Neural cell (in vitro differentiated cells): ENCODE measurements around the gene BTBD7. TPM values are rescaled to one million over a fixed set of nuclear protein-coding genes. Genes with fewer than 3 reads are reported as not detected.

Experiments
- H2AFZ ChIP-seq: fragments of 200-600, 300-800 bp; sonication (generic), shearing (Covaris generic); 2 replicates; pipeline ENCODE4 v1.6.0; 2014; ENCODE audit warnings: low read depth, mild to moderate bottlenecking, antibody characterized with exemption, low read length, moderate library complexity
- H3F3A ChIP-seq: fragments of 200-600 bp; shearing (Covaris generic); 2 replicates; pipeline ENCODE4 v1.6.1; 2016; ENCODE audit warnings: mild to moderate bottlenecking, moderate library complexity, mixed read lengths, antibody characterized with exemption, low read length; ENCODE audit not compliant: insufficient read depth, poor library complexity, severe bottlenecking
- H3K27ac ChIP-seq: fragments of 200-600, 300-800 bp; sonication (generic), shearing (Covaris generic); 2 replicates; pipeline ENCODE4 v1.5.1; 2014; ENCODE audit warnings: mild to moderate bottlenecking, low read length, moderate library complexity
- H3K27me3 ChIP-seq: fragments of 300-800, 200-600 bp; sonication (generic), shearing (Covaris generic); 2 replicates; pipeline ENCODE4 v1.6.0; 2014; ENCODE audit warnings: mild to moderate bottlenecking, low read depth, low read length, moderate library complexity; ENCODE audit not compliant: insufficient read depth
- H3K36me3 ChIP-seq: fragments of 300-800, 200-600 bp; sonication (generic), shearing (Covaris generic); 2 replicates; pipeline ENCODE4 v1.5.1; 2014; ENCODE audit warnings: mild to moderate bottlenecking, antibody characterized with exemption, low read length, moderate library complexity; ENCODE audit not compliant: insufficient read depth
- H3K4me2 ChIP-seq: fragments of 300-800, 200-600 bp; sonication (generic), shearing (Covaris generic); 2 replicates; pipeline ENCODE4 v1.6.0; 2014; ENCODE audit warnings: mild to moderate bottlenecking, low read length
- H3K4me3 ChIP-seq: fragments of 300-800, 200-600 bp; sonication (generic), shearing (Covaris generic); 2 replicates; pipeline ENCODE4 v1.5.1; 2014; ENCODE audit warnings: mild to moderate bottlenecking, low read length, moderate library complexity
- H3K79me2 ChIP-seq: fragments of 200-600 bp; shearing (Covaris generic); replicated peaks from 2 replicates; pipeline ENCODE4 v1.6.0; 2014; ENCODE audit warnings: mild to moderate bottlenecking, low read length, moderate library complexity; ENCODE audit not compliant: insufficient read depth
- H3K9ac ChIP-seq: fragments of 300-800, 200-600 bp; sonication (generic), shearing (Covaris generic); 2 replicates; pipeline ENCODE4 v1.6.1; 2016; ENCODE audit warnings: mild to moderate bottlenecking, low read length, mixed read lengths
- H3K9me2 ChIP-seq: fragments of 200-600 bp; shearing (Covaris generic); 2 replicates; pipeline ENCODE4 v1.6.1; 2016; ENCODE audit warnings: mild to moderate bottlenecking, low read length, mixed read lengths; ENCODE audit not compliant: insufficient read depth
- H3K9me3 ChIP-seq: fragments of 200-600, 300-800 bp; sonication (generic), shearing (Covaris generic); 2 replicates; pipeline ENCODE4 v1.6.1; 2016; ENCODE audit warnings: mild to moderate bottlenecking, mixed run types, low read length, moderate library complexity, mixed read lengths
- H4K20me1 ChIP-seq: fragments of 200-600 bp; shearing (Covaris generic); 2 replicates; pipeline ENCODE4 v1.6.1; 2016; ENCODE audit warnings: mild to moderate bottlenecking, mixed run types; ENCODE audit not compliant: insufficient read depth
- EP300 ChIP-seq: fragments of 450-650 bp; conservative IDR thresholded peaks from 2 replicates; pipeline ENCODE4 v1.6.1; 2014; ENCODE audit warnings: antibody characterized with exemption, mild to moderate bottlenecking, moderate library complexity; ENCODE audit not compliant: poor library complexity, severe bottlenecking
- EZH2 ChIP-seq: fragments of 200-600, 300-800 bp; shearing (Covaris generic), sonication (generic); IDR thresholded peaks from 2 replicates; pipeline ENCODE4 v1.6.1; 2014; ENCODE audit warnings: antibody characterized with exemption, low read length, borderline replicate concordance, mild to moderate bottlenecking; ENCODE audit not compliant: insufficient read depth, poor library complexity, severe bottlenecking
- MXI1 ChIP-seq: fragments of 450-650 bp; conservative IDR thresholded peaks from 2 replicates; pipeline ENCODE4 v1.6.1; 2014; ENCODE audit warnings: antibody characterized with exemption, mild to moderate bottlenecking; ENCODE audit not compliant: poor library complexity, severe bottlenecking
- POLR2AphosphoS5 ChIP-seq: IDR thresholded peaks from 2 replicates; pipeline ENCODE4 v1.6.1; 2012
- RAD21 ChIP-seq: fragments of 450-650 bp; conservative IDR thresholded peaks from 2 replicates; pipeline ENCODE4 v1.6.1; 2014; ENCODE audit warnings: antibody characterized with exemption, mild to moderate bottlenecking, moderate library complexity
- REST ChIP-seq: IDR thresholded peaks from 2 replicates; pipeline ENCODE4 v1.6.1; 2012; ENCODE audit warnings: borderline replicate concordance
- SMC3 ChIP-seq: fragments of 450-650 bp; conservative IDR thresholded peaks from 2 replicates; pipeline ENCODE4 v1.6.1; 2014; ENCODE audit warnings: antibody characterized with exemption, mild to moderate bottlenecking, moderate library complexity; ENCODE audit not compliant: poor library complexity
- TAF1 ChIP-seq: IDR thresholded peaks from 2 replicates; pipeline ENCODE4 v1.6.1; 2012; ENCODE audit warnings: low read depth
- polyA plus RNA-seq: library from polyadenylated mRNA; depleted of rRNA; stranded (reverse); fragments of >200 nt; gene quantifications from 2 replicates; pipeline ENCODE4 v1.2.3, GENCODE V29; 2014
- TF ChIP-seq, protein P1 (sequence below): fragments of 450-650 bp; IDR thresholded peaks from 2 replicates; pipeline ENCODE4 v1.5.1; 2014; ENCODE audit warnings: antibody characterized with exemption, mild to moderate bottlenecking, moderate library complexity; ENCODE audit not compliant: poor library complexity, severe bottlenecking

BTBD7 gene
- polyA plus RNA-seq, 1 donor from 2014 or later: 11.5 TPM

GRCh38 chr14:93232159-93232558 lies 100.7 kb downstream of the BTBD7 start:
- Histone ChIP-seq H3K27ac (no peak overlapping the region), H3K9me3 (no peaks in the 10 kb centered on the region), H3K9me2 (no peaks in the 10 kb centered on the region), H3K36me3 (no peaks in the 10 kb centered on the region), H3K79me2 (no peaks in the 10 kb centered on the region), H3K4me3 (no peak overlapping the region), H2AFZ (no peak overlapping the region), H3K4me2 (no peak overlapping the region), H3K27me3 (no peaks in the 10 kb centered on the region), H4K20me1 (no peaks in the 10 kb centered on the region), H3F3A (no peaks in the 10 kb centered on the region), H3K9ac (no peak overlapping the region)
- TF ChIP-seq RAD21: no peak
- no peak for TF ChIP-seq EP300
- no peak for TF ChIP-seq SMC3
- TF ChIP-seq, protein P1, sequence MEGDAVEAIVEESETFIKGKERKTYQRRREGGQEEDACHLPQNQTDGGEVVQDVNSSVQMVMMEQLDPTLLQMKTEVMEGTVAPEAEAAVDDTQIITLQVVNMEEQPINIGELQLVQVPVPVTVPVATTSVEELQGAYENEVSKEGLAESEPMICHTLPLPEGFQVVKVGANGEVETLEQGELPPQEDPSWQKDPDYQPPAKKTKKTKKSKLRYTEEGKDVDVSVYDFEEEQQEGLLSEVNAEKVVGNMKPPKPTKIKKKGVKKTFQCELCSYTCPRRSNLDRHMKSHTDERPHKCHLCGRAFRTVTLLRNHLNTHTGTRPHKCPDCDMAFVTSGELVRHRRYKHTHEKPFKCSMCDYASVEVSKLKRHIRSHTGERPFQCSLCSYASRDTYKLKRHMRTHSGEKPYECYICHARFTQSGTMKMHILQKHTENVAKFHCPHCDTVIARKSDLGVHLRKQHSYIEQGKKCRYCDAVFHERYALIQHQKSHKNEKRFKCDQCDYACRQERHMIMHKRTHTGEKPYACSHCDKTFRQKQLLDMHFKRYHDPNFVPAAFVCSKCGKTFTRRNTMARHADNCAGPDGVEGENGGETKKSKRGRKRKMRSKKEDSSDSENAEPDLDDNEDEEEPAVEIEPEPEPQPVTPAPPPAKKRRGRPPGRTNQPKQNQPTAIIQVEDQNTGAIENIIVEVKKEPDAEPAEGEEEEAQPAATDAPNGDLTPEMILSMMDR: no peak
- TF ChIP-seq TAF1: no peak
- TF ChIP-seq REST: no peak
- no peak for TF ChIP-seq POLR2AphosphoS5
- TF ChIP-seq EZH2: no peak
- no peak for TF ChIP-seq MXI1

DNA sequence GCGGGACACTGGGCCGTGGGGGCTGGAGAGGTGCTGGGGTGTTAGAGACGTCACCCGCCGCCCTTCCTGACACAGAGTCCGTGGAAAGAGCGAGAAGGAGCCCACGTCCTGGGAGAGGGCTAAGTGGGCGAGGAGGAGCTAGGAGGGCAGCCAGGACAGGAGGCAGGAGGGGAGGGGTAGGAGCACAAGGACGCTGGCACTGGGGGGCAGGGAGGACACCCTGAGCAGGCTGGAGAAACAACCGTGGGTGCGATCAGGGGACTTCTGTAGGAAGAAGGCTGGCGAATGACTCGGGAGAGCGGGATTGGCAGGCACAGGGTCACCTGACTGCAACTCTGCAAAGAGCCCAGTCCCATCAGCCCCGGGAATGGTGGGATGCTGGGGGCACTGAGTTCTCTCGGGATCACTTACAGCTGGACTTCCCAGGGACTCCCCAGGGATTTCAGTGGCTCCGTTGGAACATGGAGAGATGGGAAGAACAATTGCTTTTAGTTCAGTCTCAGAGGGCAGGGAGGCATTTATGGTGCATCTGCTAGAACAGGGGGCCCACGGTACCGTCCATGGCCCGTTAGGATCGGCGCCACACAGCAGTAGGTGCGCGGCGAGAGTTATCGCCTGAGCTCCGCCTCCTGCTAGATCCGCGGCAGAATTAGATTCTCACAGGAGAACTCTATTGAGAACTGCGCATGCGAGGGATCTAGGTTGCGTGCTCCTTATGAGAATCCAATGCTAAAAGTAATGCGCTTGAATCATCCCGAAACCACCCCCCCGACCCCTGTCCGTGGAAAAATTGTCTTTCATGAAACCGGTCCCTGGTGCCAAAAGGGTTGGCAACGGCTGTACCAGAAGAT lies 101.5 kb downstream of the BTBD7 start:
- TF ChIP-seq RAD21 (no peak), TAF1 (no peak), REST (no peak), EP300 (no peak), EZH2 (no peak)
- TF ChIP-seq, protein P1: no peak
- no peak overlapping the region for H2AFZ ChIP-seq

More for the DNA sequence above, 101.5 kb downstream of the BTBD7 start:
- no peak overlapping the region for H3K27ac ChIP-seq
- H3K9me2 ChIP-seq: no peaks in the 10 kb centered on the region
- H3K9me3 ChIP-seq: no peaks in the 10 kb centered on the region
- H4K20me1 ChIP-seq: no peaks in the 10 kb centered on the region
- no peak overlapping the region for H3K9ac ChIP-seq
- no peak overlapping the region for H3K4me3 ChIP-seq
- H3K36me3 ChIP-seq: no peaks in the 10 kb centered on the region
- no peaks in the 10 kb centered on the region for H3F3A ChIP-seq
- no peaks in the 10 kb centered on the region for H3K27me3 ChIP-seq
- no peak overlapping the region for H3K4me2 ChIP-seq
- no peaks in the 10 kb centered on the region for H3K79me2 ChIP-seq
